ENCODE data around the gene MRPL46. TPM values are rescaled to one million over a fixed set of nuclear protein-coding genes. Genes with fewer than 3 reads are reported as not detected.
"Not testable (repeated sequence)": the region's sequence is repeated elsewhere in the genome, so short reads cannot be mapped to it uniquely, and the experiment has no call there.

Gene MRPL46
- total RNA-seq, 1 experiment from 2014 or later = 33.9 TPM

- H3K4me3 ChIP-seq = no peak overlapping the region
- no peaks in the 10 kb centered on the region for H3K36me3 ChIP-seq
- H3K27ac ChIP-seq = no peak overlapping the region
- DNase-seq (ENCODE audit: low read depth in 1 of 2, low spot score in 2 of 2) = no peak
- no peaks in the 10 kb centered on the region for H3K4me1 ChIP-seq (replicated peaks)
- no peaks in the 10 kb centered on the region for H3K27me3 ChIP-seq (replicated peaks)
- H3K9me3 ChIP-seq (replicated peaks) = no peaks in the 10 kb centered on the region
Observed at GRCh38 chr15:88490036-88490435, 22.8 kb upstream of the MRPL46 start.

GRCh38 chr15:88489321-88489720 lies 22.1 kb upstream of the MRPL46 start:
- no peak for DNase-seq (ENCODE audit: low read depth in 1 of 2, low spot score in 2 of 2)
- H3K4me1 ChIP-seq (replicated peaks) = no peaks in the 10 kb centered on the region
- H3K27me3 ChIP-seq (replicated peaks) = no peaks in the 10 kb centered on the region
- H3K27ac ChIP-seq = no peak overlapping the region
- H3K4me3 ChIP-seq = no peak overlapping the region
- H3K9me3 ChIP-seq (replicated peaks) = no peaks in the 10 kb centered on the region
- H3K36me3 ChIP-seq = no peaks in the 10 kb centered on the region

GRCh38 chr15:88487796-88488523 lies 20.8 kb upstream of the MRPL46 start:
- Histone ChIP-seq H3K4me3 (no peak overlapping the region), H3K9me3 (replicated peaks) (no peaks in the 10 kb centered on the region), H3K27me3 (replicated peaks) (no peaks in the 10 kb centered on the region), H3K36me3 (no peaks in the 10 kb centered on the region), H3K27ac (no peak overlapping the region), H3K4me1 (replicated peaks) (no peaks in the 10 kb centered on the region)
- no peak for DNase-seq (ENCODE audit: low read depth in 1 of 2, low spot score in 2 of 2)

GRCh38 chr15:88487178-88487795 lies 20.1 kb upstream of the MRPL46 start:
- Histone ChIP-seq H3K27ac (no peak overlapping the region), H3K27me3 (replicated peaks) (no peaks in the 10 kb centered on the region)
- DNase-seq (ENCODE audit: low read depth in 1 of 2, low spot score in 2 of 2) = no peak

GRCh38 chr15:88484682-88485331 lies 17.6 kb upstream of the MRPL46 start:
- H3K4me1 ChIP-seq (replicated peaks) = no peaks in the 10 kb centered on the region
- no peaks in the 10 kb centered on the region for H3K9me3 ChIP-seq (replicated peaks)
- H3K27ac ChIP-seq = no peak overlapping the region
- H3K4me3 ChIP-seq = no peak overlapping the region
- no peaks in the 10 kb centered on the region for H3K27me3 ChIP-seq (replicated peaks)
- no peak for DNase-seq (ENCODE audit: low read depth in 1 of 2, low spot score in 2 of 2)
- no peaks in the 10 kb centered on the region for H3K36me3 ChIP-seq

More at GRCh38 chr15:88487178-88487795, 20.1 kb upstream of the MRPL46 start:
- Histone ChIP-seq H3K4me1 (replicated peaks) (no peaks in the 10 kb centered on the region), H3K36me3 (no peaks in the 10 kb centered on the region), H3K4me3 (no peak overlapping the region), H3K9me3 (replicated peaks) (no peaks in the 10 kb centered on the region)

GRCh38 chr15:88482263-88482662 lies 15.1 kb upstream of the MRPL46 start:
- DNase-seq (ENCODE audit: low read depth in 1 of 2, low spot score in 2 of 2) = no peak
- peaks cover 14% of the 10 kb centered on the region for H3K36me3 ChIP-seq
- no peaks in the 10 kb centered on the region for H3K9me3 ChIP-seq (replicated peaks)
- no peaks in the 10 kb centered on the region for H3K27me3 ChIP-seq (replicated peaks)
- H3K4me3 ChIP-seq = no peak overlapping the region
- no peak overlapping the region for H3K27ac ChIP-seq
- H3K4me1 ChIP-seq (replicated peaks) = no peaks in the 10 kb centered on the region

- Histone ChIP-seq H3K9me3 (replicated peaks) (no peaks in the 10 kb centered on the region), H3K4me3 (no peak overlapping the region), H3K27ac (no peak overlapping the region), H3K4me1 (replicated peaks) (no peaks in the 10 kb centered on the region), H3K27me3 (replicated peaks) (no peaks in the 10 kb centered on the region), H3K36me3 (peaks cover 24% of the 10 kb centered on the region)
- no peak for DNase-seq (ENCODE audit: low read depth in 1 of 2, low spot score in 2 of 2)
Observed at GRCh38 chr15:88480981-88481380, 13.8 kb upstream of the MRPL46 start.

GRCh38 chr15:88479169-88479568 lies 12.0 kb upstream of the MRPL46 start:
- no peak for DNase-seq (ENCODE audit: low read depth in 1 of 2, low spot score in 2 of 2)
- no peak overlapping the region for H3K27ac ChIP-seq
- H3K27me3 ChIP-seq (replicated peaks) = no peaks in the 10 kb centered on the region
- H3K4me3 ChIP-seq = no peak overlapping the region
- H3K4me1 ChIP-seq (replicated peaks) = no peaks in the 10 kb centered on the region
- H3K36me3 ChIP-seq = peaks cover 38% of the 10 kb centered on the region
- no peaks in the 10 kb centered on the region for H3K9me3 ChIP-seq (replicated peaks)

- no peaks in the 10 kb centered on the region for H3K9me3 ChIP-seq (replicated peaks)
- peaks cover 51% of the 10 kb centered on the region for H3K36me3 ChIP-seq
- no peak overlapping the region for H3K27ac ChIP-seq
- no peak for DNase-seq (ENCODE audit: low read depth in 1 of 2, low spot score in 2 of 2)
- H3K4me3 ChIP-seq = no peak overlapping the region
- H3K27me3 ChIP-seq (replicated peaks) = no peaks in the 10 kb centered on the region
- no peaks in the 10 kb centered on the region for H3K4me1 ChIP-seq (replicated peaks)
Observed at GRCh38 chr15:88477904-88478303, 10.7 kb upstream of the MRPL46 start.

GRCh38 chr15:88477126-88477525 lies 9.9 kb upstream of the MRPL46 start:
- Histone ChIP-seq H3K27ac (no peak overlapping the region), H3K36me3 (peaks cover 58% of the 10 kb centered on the region), H3K9me3 (replicated peaks) (no peaks in the 10 kb centered on the region), H3K4me1 (replicated peaks) (no peaks in the 10 kb centered on the region), H3K27me3 (replicated peaks) (no peaks in the 10 kb centered on the region), H3K4me3 (no peak overlapping the region)
- no peak for DNase-seq (ENCODE audit: low read depth in 1 of 2, low spot score in 2 of 2)

- no peak overlapping the region for H3K27ac ChIP-seq
- no peak overlapping the region for H3K4me3 ChIP-seq
- H3K9me3 ChIP-seq (replicated peaks) = no peaks in the 10 kb centered on the region
- H3K27me3 ChIP-seq (replicated peaks) = no peaks in the 10 kb centered on the region
- H3K36me3 ChIP-seq = peaks cover 59% of the 10 kb centered on the region
- H3K4me1 ChIP-seq (replicated peaks) = no peaks in the 10 kb centered on the region
- peak in 1 of 2 experiments; percentile 13 for DNase-seq (ENCODE audit: low read depth in 1 of 2, low spot score in 2 of 2)
Observed at GRCh38 chr15:88476635-88477060, 9.5 kb upstream of the MRPL46 start.

GRCh38 chr15:88473661-88474293 lies 6.6 kb upstream of the MRPL46 start:
- not testable (repeated sequence) for H3K4me1 ChIP-seq (replicated peaks); DNase-seq (ENCODE audit: low read depth in 1 of 2, low spot score in 2 of 2); H3K9me3 ChIP-seq (replicated peaks); H3K4me3 ChIP-seq; H3K27ac ChIP-seq; H3K27me3 ChIP-seq (replicated peaks)
- peaks cover 73% of the 10 kb centered on the region for H3K36me3 ChIP-seq

GRCh38 chr15:88472225-88472624 lies 5.0 kb upstream of the MRPL46 start:
- Histone ChIP-seq H3K27ac (no peak overlapping the region), H3K27me3 (replicated peaks) (no peaks in the 10 kb centered on the region), H3K9me3 (replicated peaks) (no peaks in the 10 kb centered on the region), H3K36me3 (peaks cover 66% of the 10 kb centered on the region), H3K4me3 (no peak overlapping the region), H3K4me1 (replicated peaks) (peaks cover 6% of the 10 kb centered on the region)
- no peak for DNase-seq (ENCODE audit: low read depth in 1 of 2, low spot score in 2 of 2)
